Spleen (tissue), 11 donors: ENCODE data around the gene PTPN6. TPM values are rescaled to one million over a fixed set of nuclear protein-coding genes. Genes with fewer than 3 reads are reported as not detected.

Experiments used
- DNase-seq: peaks from one replicate; pipeline ENCODE4 v3.0.0-alpha.2; 2020
- H3K27ac ChIP-seq, 8 donors: fragments of 200-600 bp; sonication (generic) in 7 of 8; 1 replicate in 4 of 8; 2 replicates in 4 of 8; pipeline versions ENCODE4 v1.5.0 to v1.8.0; 2016 to 2021; ENCODE audit warnings: inconsistent platforms in 4 of 8, mild to moderate bottlenecking in 4 of 8, moderate library complexity in 1 of 8
- H3K27me3 ChIP-seq, 7 donors: fragments of 200-600 bp; sonication (generic) in 6 of 7; replicated peaks in 1 of 7; 1 replicate in 4 of 7; 2 replicates in 3 of 7; pipeline versions ENCODE4 v1.5.0 to v1.8.0; 2016 to 2021; ENCODE audit warnings: inconsistent platforms in 3 of 7, mild to moderate bottlenecking in 1 of 7
- H3K36me3 ChIP-seq, 6 donors: fragments of 200-600 bp; sonication (generic) in 5 of 6; 1 replicate in 4 of 6; 2 replicates in 2 of 6; pipeline versions ENCODE4 v1.5.0 to v1.8.0; 2016 to 2021; ENCODE audit warnings: inconsistent platforms in 2 of 6
- H3K4me1 ChIP-seq, 6 donors: fragments of 200-600 bp; sonication (generic) in 5 of 6; 1 replicate in 3 of 6; 2 replicates in 3 of 6; pipeline versions ENCODE4 v1.5.0 to v1.8.0; 2016 to 2021; ENCODE audit warnings: inconsistent platforms in 3 of 6
- H3K4me3 ChIP-seq, 8 donors: fragments of 200-600 bp; sonication (generic) in 7 of 8; 1 replicate in 4 of 8; 2 replicates in 4 of 8; pipeline versions ENCODE4 v1.5.0 to v1.8.0; 2016 to 2021; ENCODE audit warnings: inconsistent platforms in 4 of 8, mild to moderate bottlenecking in 4 of 8, moderate library complexity in 2 of 8
- H3K9me3 ChIP-seq, 8 donors: fragments of 200-600 bp; sonication (generic) in 7 of 8; 1 replicate in 4 of 8; 2 replicates in 4 of 8; pipeline versions ENCODE4 v1.5.0 to v1.8.0; 2016 to 2021; ENCODE audit warnings: inconsistent platforms in 4 of 8
- POLR2A ChIP-seq, 3 donors: fragments of 450-650 bp; IDR thresholded peaks; one replicate each; pipeline ENCODE4 v1.5.1; 2017; ENCODE audit warnings: antibody characterized with exemption in 3 of 3, mild to moderate bottlenecking in 1 of 3
- POLR2AphosphoS5 ChIP-seq, 3 donors: sonication (generic); formaldehyde crosslinking; IDR thresholded peaks; one replicate each; pipeline ENCODE4 v1.5.1; 2017; ENCODE audit warnings: antibody characterized with exemption in 3 of 3
- WGBS, 5 donors: extraction: QIAGEN DNeasy Blood & Tissue Kit in 3 of 5; methylation state at CpG; one replicate each; pipeline versions ENCODE4 v1.1.5 to v1.1.7; 2013 to 2018; 5-methylcytosine and 5-hydroxymethylcytosine counted together
- intact Hi-C: fragments of 100-400 bp; cut with DNase I; formaldehyde crosslinking; loops from one replicate; pipeline ENCODE4 v1.15.0; 2023; ENCODE audit warnings: low total_unique reads
- polyA plus RNA-seq, 3 donors: library from polyadenylated mRNA; stranded (reverse); fragments of 200-250 nt; gene quantifications; one replicate each; pipeline ENCODE4 v1.2.1, GENCODE V29; 2013
- total RNA-seq, 7 donors: library from RNA; depleted of rRNA in 3 of 7; stranded (reverse); fragments of >200 nt in 3 of 7; fragmentation: NEBNext Ultra II Directional in 4 of 7; extraction: Animal tissue kit (Norgen Biotek cat#: 25700) in 4 of 7; gene quantifications; one replicate each; pipeline versions ENCODE4 v1.1.0 to v1.2.1, GENCODE V29; 2016 to 2021
- TF ChIP-seq, protein P1 (sequence below), 11 experiments: fragments of 200-600 bp in 7 of 11; fragments of 450-650 bp in 4 of 11; sonication (generic) in 4 of 11; IDR thresholded peaks in 8 of 11; conservative IDR thresholded peaks in 3 of 11; 1 replicate in 7 of 11; 2 replicates in 4 of 11; pipeline versions ENCODE4 v1.4.0 to v1.8.0; 2016 to 2021; ENCODE audit warnings: antibody characterized with exemption in 11 of 11, inconsistent platforms in 4 of 11, mild to moderate bottlenecking in 1 of 11
- donor health status: healthy with polysubstance abuse.
- donor health status: DM: no; HTN: no; CAD: no; lungs with moderate emphysema.
- donor health status: DM: no; HTN: no; CAD: no.
- donor health status: Bipolar disorder and iron deficiency.
- donor health status: healthy.
- donor health status: DM: no; HTN: no; CAD: no.
- donor health status: DM: yes; HTN: yes; CAD: no.

PTPN6 gene
- total and polyA plus RNA-seq, 10 donors, result 314 to 713 (median 426) TPM

DNA sequence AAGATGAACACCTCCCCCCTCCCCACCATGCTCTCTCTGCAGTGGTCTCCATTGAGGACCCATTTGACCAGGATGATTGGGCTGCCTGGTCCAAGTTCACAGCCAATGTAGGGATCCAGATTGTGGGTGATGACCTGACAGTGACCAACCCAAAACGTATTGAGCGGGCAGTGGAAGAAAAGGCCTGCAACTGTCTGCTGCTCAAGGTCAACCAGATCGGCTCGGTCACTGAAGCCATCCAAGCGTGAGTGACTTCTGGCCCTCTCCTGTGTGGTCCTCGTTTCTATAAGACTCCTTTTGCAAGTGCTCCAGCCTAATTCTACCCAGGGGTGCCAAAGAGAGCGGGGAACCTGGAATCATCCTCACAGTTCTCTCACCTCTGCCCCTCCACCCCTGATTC, 29.6 kb upstream of the PTPN6 start:
- Histone ChIP-seq H3K4me3 (no peak overlapping the region), H3K4me1 (peaks cover 5 to 52% (median 48%) of the 10 kb centered on the region in 6 donors), H3K9me3 (no peaks in the 10 kb centered on the region), H3K36me3 (peaks cover 0 to 26% (median 3%) of the 10 kb centered on the region in 6 donors), H3K27ac (peak overlapping the region in 3 of 8 donors; percentile 55 to 95 (median 62)), H3K27me3 (no peaks in the 10 kb centered on the region)
- TF ChIP-seq, protein P1, sequence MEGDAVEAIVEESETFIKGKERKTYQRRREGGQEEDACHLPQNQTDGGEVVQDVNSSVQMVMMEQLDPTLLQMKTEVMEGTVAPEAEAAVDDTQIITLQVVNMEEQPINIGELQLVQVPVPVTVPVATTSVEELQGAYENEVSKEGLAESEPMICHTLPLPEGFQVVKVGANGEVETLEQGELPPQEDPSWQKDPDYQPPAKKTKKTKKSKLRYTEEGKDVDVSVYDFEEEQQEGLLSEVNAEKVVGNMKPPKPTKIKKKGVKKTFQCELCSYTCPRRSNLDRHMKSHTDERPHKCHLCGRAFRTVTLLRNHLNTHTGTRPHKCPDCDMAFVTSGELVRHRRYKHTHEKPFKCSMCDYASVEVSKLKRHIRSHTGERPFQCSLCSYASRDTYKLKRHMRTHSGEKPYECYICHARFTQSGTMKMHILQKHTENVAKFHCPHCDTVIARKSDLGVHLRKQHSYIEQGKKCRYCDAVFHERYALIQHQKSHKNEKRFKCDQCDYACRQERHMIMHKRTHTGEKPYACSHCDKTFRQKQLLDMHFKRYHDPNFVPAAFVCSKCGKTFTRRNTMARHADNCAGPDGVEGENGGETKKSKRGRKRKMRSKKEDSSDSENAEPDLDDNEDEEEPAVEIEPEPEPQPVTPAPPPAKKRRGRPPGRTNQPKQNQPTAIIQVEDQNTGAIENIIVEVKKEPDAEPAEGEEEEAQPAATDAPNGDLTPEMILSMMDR (IDR thresholded peaks at IDR 0.05 in 8 of 11, conservative IDR thresholded peaks at IDR 0.05 in 3 of 11), result no peak
- TF ChIP-seq POLR2AphosphoS5 (IDR thresholded peaks at IDR 0.05) (no peak), POLR2A (IDR thresholded peaks at IDR 0.05) (no peak)
- intact Hi-C loops, result no loop called here
- DNase-seq, result peak; percentile 61
- 80 to 93% (median 85%) methylated on average over 7 of the region's 7 CpGs for WGBS, 5 donors

DNA sequence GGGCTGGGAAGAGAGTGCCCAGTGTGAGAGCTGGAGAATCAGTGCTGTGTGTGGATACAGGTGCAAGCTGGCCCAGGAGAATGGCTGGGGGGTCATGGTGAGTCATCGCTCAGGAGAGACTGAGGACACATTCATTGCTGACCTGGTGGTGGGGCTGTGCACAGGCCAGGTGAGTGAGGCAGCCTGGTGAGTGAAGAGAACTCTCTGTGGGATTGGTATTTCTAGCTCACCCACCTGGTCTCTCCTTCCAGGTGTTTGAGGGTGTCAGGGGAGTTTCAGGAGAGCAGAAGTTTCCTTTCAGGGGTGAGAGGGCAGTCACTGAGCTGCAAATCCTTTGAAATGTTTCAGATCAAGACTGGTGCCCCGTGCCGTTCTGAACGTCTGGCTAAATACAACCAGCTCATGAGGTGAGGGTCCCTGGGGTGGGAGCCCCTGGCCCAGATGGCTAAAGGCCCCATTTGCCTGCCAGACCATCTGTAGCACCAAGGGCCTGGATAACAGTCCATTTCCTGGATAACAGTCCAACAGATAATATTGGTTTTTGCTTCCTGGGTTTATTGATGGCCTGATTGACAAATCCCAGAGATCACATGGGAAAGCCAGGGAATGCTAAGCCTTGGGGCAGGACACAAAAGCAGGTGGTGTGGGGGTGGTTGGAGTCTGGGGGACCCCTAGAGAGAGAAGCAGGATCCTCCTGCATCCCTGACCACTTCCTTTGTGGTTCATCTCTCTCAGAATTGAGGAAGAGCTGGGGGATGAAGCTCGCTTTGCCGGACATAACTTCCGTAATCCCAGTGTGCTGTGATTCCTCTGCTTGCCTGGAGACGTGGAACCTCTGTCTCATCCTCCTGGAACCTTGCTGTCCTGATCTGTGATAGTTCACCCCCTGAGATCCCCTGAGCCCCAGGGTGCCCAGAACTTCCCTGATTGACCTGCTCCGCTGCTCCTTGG, 28.9 kb upstream of the PTPN6 start:
- no peaks in the 10 kb centered on the region for H3K9me3 ChIP-seq
- peak overlapping the region in 1 of 8 donors; percentile 8 for H3K4me3 ChIP-seq
- intact Hi-C loops, result no loop called here
- peaks cover 0 to 19% (median 3%) of the 10 kb centered on the region in 6 donors for H3K36me3 ChIP-seq
- H3K27me3 ChIP-seq, result peaks cover 0 to 7% (median 0%) of the 10 kb centered on the region in 7 donors
- WGBS, 5 donors, result 53 to 58% (median 55%) methylated on average over 9 of the region's 9 CpGs
- H3K4me1 ChIP-seq, result peaks cover 5 to 59% (median 55%) of the 10 kb centered on the region in 6 donors
- TF ChIP-seq POLR2AphosphoS5 (IDR thresholded peaks at IDR 0.05) (peak in 1 of 3 donors; percentile 16), POLR2A (IDR thresholded peaks at IDR 0.05) (no peak)
- peak overlapping the region in 6 of 8 donors; percentile 5 to 95 (median 56) for H3K27ac ChIP-seq
- peak; percentile 74 for DNase-seq

DNA sequence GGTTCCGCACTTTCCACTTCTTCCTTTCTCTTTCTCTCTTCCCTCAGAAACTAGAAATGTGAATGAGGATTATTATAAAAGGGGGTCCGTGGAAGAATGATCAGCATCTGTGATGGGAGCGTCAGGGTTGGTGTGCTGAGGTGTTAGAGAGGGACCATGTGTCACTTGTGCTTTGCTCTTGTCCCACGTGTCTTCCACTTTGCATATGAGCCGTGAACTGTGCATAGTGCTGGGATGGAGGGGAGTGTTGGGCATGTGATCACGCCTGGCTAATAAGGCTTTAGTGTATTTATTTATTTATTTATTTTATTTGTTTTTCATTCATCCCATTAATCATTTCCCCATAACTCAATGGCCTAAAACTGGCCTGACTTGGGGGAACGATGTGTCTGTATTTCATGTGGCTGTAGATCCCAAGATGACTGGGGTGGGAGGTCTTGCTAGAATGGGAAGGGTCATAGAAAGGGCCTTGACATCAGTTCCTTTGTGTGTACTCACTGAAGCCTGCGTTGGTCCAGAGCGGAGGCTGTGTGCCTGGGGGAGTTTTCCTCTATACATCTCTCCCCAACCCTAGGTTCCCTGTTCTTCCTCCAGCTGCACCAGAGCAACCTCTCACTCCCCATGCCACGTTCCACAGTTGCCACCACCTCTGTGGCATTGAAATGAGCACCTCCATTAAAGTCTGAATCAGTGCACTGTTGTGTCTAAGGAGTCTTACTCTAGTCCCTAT, 28.0 kb upstream of the PTPN6 start:
- no peak for TF ChIP-seq POLR2AphosphoS5 (IDR thresholded peaks at IDR 0.05)
- TF ChIP-seq, protein P1 (IDR thresholded peaks at IDR 0.05 in 8 of 11, conservative IDR thresholded peaks at IDR 0.05 in 3 of 11), result no peak
- no peak for TF ChIP-seq POLR2A (IDR thresholded peaks at IDR 0.05)
- no peaks in the 10 kb centered on the region for H3K9me3 ChIP-seq
- peaks cover 0 to 13% (median 0%) of the 10 kb centered on the region in 7 donors for H3K27me3 ChIP-seq
- intact Hi-C loops, result no loop called here
- peak overlapping the region in 1 of 8 donors; percentile 8 for H3K4me3 ChIP-seq
- H3K36me3 ChIP-seq, result peaks cover 0 to 10% (median 2%) of the 10 kb centered on the region in 6 donors
- DNase-seq, result peak; percentile 58
- 72 to 75% (median 75%) methylated on average over 10 of the region's 10 CpGs for WGBS, 5 donors
- H3K4me1 ChIP-seq, result peaks cover 5 to 63% (median 57%) of the 10 kb centered on the region in 6 donors
- H3K27ac ChIP-seq, result peak overlapping the region in 5 of 8 donors; percentile 55 to 95 (median 57)

DNA sequence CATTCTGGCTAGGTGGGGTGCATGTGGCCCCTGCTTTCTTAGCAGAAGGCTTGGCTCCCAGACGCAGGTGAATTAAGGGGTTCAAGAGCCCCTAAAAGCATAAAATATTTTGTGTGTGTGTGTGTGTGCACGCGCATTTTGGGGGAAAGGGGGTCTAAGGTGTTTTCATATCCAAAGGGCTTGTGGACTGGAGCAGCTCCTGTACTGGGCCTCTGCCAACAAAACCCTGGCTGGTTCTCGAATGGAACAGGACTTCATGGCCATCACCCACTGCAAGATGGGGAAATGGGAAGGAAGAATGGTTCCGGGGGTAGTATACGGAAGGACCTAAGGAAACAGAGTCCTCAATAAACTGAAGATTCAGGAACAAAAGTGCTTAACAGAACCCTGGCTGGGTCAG, 27.3 kb upstream of the PTPN6 start:
- 57 to 79% (median 67%) methylated on average over 6 of the region's 6 CpGs for WGBS, 5 donors
- Histone ChIP-seq H3K9me3 (no peaks in the 10 kb centered on the region), H3K4me1 (peaks cover 7 to 70% (median 62%) of the 10 kb centered on the region in 6 donors), H3K27me3 (peaks cover 0 to 18% (median 0%) of the 10 kb centered on the region in 7 donors), H3K27ac (peak overlapping the region in 5 of 8 donors; percentile 90 to 96 (median 93)), H3K36me3 (peaks cover 0 to 10% (median 0%) of the 10 kb centered on the region in 6 donors), H3K4me3 (peak overlapping the region in 1 of 8 donors; percentile 44)
- TF ChIP-seq, protein P1 (IDR thresholded peaks at IDR 0.05 in 8 of 11, conservative IDR thresholded peaks at IDR 0.05 in 3 of 11), result no peak
- no peak for TF ChIP-seq POLR2AphosphoS5 (IDR thresholded peaks at IDR 0.05)
- TF ChIP-seq POLR2A (IDR thresholded peaks at IDR 0.05), result no peak
- intact Hi-C loops, result no loop called here
- DNase-seq, result peak; percentile 44
